Cardiac muscle cell (in vitro differentiated cells and primary cell): ENCODE results near the gene CZIB. TPM values are rescaled to one million over a fixed set of nuclear protein-coding genes. Genes with fewer than 3 reads are reported as not detected.

ENCODE experiments used
- DNase-seq, 2 donors: peaks; one replicate each; pipeline versions ENCODE4 v3.0.0 to v3.0.0-alpha.2; 2010 to 2017; ENCODE audit warnings: low read depth in 1 of 2, low spot score in 1 of 2
- H3K27ac ChIP-seq: fragments of 200-600 bp; sonication (generic); 2 replicates; pipeline ENCODE4 v1.5.1; 2016
- H3K27me3 ChIP-seq: fragments of 200-600 bp; sonication (generic); 2 replicates; pipeline ENCODE4 v1.6.0; 2016; ENCODE audit warnings: control low read depth
- H3K36me3 ChIP-seq: fragments of 200-600 bp; sonication (generic); 2 replicates; pipeline ENCODE4 v1.5.1; 2016; ENCODE audit warnings: control low read depth
- H3K4me1 ChIP-seq: fragments of 200-600 bp; sonication (generic); 2 replicates; pipeline ENCODE4 v1.8.1; 2017; ENCODE audit warnings: low read depth, mild to moderate bottlenecking, mixed run types
- H3K4me3 ChIP-seq: fragments of 200-600 bp; sonication (generic); 2 replicates; pipeline ENCODE4 v1.5.1; 2016; ENCODE audit warnings: mild to moderate bottlenecking
- H3K9me3 ChIP-seq: fragments of 200-600 bp; sonication (generic); 2 replicates; pipeline ENCODE4 v1.5.1; 2017; ENCODE audit warnings: low read depth, mild to moderate bottlenecking, control low read depth
- polyA plus RNA-seq: library from polyadenylated mRNA; unstranded; fragments of >200 nt; fragmentation: Nextera tagmentation; extraction: Ambion mirVana; gene quantifications from 2 replicates; pipeline ENCODE4 v1.2.1, GENCODE V29; 2016
- total RNA-seq: library from RNA; depleted of rRNA; stranded (reverse); fragments of >200 nt; gene quantifications from 2 replicates; pipeline ENCODE4 v1.2.3, GENCODE V29; 2016
- TF ChIP-seq, protein P1 (sequence below): IDR thresholded peaks from 2 replicates; pipeline ENCODE4 v1.5.1; 2012; ENCODE audit warnings: low read depth, mild to moderate bottlenecking, low read length

Gene CZIB
- total and polyA plus RNA-seq, 2 experiments from 2014 or later: 62.2 to 83.7 TPM

DNA sequence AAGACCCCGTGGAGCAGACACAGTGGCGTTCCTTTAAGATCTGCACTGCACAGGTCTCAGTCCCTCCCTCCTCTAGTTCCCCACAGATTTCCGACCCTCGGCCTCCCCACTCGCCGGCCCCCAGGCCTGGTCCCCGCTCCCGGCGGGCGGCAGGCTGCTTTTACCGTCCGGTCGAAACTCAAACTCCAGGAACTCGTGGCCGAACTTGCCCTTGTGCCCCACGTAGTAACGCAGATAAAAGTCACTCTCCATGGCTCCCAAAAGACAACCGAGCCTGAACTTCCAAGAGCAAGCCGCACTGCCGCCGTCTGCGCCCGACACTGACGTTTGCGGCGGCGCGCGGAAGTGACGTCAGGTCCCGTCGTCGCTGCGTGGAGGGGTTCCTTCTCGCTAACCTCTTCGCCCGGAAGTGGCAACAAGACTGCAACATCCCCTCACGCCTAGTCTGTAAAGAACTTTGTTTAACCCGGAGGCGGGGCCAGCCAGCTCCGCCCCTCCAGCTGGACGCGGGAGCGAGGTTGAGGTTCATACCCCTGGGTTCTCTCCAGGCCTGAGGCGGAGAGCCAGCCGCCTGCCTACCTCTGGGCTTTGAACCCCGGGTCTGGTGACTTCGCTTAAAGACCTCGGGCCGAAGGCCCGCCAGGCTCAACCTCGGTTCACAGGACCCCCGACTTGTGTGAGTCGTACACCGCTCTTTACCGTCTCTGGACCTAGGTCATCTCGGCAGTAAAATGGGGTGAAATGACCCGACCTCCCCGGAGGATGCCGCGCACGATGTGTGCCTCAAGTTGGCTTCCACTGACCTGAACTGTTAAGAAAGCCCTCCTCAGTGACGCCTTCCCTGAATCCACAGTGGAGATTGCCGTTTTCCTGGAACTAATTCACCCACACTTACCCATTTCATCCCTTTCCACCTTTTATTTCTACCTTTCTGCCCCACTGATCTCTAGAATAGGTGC is 18.0 kb upstream of the CZIB start, which contains the start of gene MAGOH:
MAGOH (minus strand) TSS at position 322 of the 959 bp plus-strand sequence; CDS start at position 252, 70 bp downstream.
- Histone ChIP-seq H3K27me3 (no peaks in the 10 kb centered on the region), H3K9me3 (no peaks in the 10 kb centered on the region), H3K36me3 (peaks cover 21% of the 10 kb centered on the region), H3K27ac (peak within 1 kb of the TSS; percentile 83), H3K4me1 (no peaks in the 10 kb centered on the region), H3K4me3 (peak within 1 kb of the TSS; percentile 83)
- peak; percentile 94 to 98 for DNase-seq
- TF ChIP-seq, protein P1, sequence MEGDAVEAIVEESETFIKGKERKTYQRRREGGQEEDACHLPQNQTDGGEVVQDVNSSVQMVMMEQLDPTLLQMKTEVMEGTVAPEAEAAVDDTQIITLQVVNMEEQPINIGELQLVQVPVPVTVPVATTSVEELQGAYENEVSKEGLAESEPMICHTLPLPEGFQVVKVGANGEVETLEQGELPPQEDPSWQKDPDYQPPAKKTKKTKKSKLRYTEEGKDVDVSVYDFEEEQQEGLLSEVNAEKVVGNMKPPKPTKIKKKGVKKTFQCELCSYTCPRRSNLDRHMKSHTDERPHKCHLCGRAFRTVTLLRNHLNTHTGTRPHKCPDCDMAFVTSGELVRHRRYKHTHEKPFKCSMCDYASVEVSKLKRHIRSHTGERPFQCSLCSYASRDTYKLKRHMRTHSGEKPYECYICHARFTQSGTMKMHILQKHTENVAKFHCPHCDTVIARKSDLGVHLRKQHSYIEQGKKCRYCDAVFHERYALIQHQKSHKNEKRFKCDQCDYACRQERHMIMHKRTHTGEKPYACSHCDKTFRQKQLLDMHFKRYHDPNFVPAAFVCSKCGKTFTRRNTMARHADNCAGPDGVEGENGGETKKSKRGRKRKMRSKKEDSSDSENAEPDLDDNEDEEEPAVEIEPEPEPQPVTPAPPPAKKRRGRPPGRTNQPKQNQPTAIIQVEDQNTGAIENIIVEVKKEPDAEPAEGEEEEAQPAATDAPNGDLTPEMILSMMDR: no peak

DNA sequence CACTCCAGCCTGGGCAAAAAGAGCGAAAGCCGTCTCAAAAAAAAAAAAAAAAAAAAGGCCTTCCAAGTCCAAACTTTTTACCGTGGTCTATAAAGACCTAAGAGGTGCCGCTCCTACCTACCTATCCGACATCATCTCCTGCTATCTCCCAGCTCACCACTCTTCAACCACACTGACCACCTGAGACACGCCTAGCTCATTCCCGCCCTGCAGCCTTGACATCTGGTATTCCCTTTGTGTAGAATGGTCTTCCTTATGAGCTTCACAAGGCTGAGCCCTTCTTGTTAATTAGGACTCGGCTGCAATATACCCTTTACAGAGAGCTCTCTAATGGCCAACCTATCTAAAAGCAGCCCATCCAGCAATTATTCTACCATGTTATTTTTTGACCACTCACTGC is 17.2 kb upstream of the CZIB start:
- TF ChIP-seq, protein P1: no peak

DNA sequence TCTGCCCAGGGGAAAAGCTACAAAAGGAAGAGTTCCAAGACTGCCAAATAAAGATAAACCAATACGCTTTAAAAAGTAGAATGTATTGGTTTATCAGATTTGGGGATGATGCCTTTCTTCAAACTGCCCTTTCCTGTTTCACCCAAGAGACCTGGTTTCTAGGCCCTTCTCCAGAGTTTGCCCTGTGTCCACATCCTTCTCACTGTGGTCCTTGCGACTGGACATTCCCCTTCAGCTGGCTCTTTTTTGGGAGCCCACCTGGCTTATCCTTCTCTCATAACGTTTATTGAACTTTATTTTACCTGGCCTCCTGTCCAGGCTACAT is 490 bp upstream of the CZIB start:
- peaks cover 12% of the 10 kb centered on the region for H3K4me1 ChIP-seq
- peak overlapping the region; percentile 95 for H3K27ac ChIP-seq
- H3K36me3 ChIP-seq: no peaks in the 10 kb centered on the region
- H3K9me3 ChIP-seq: no peaks in the 10 kb centered on the region
- TF ChIP-seq, protein P1: no peak
- H3K4me3 ChIP-seq: peak overlapping the region; percentile 80
- H3K27me3 ChIP-seq: no peaks in the 10 kb centered on the region
- DNase-seq: no peak

More for the DNA sequence above, 17.2 kb upstream of the CZIB start:
- DNase-seq: no peak
- Histone ChIP-seq H3K4me1 (no peaks in the 10 kb centered on the region), H3K9me3 (no peaks in the 10 kb centered on the region), H3K27me3 (no peaks in the 10 kb centered on the region), H3K36me3 (peaks cover 27% of the 10 kb centered on the region), H3K4me3 (peak overlapping the region; percentile 83), H3K27ac (peak overlapping the region; percentile 83)

DNA sequence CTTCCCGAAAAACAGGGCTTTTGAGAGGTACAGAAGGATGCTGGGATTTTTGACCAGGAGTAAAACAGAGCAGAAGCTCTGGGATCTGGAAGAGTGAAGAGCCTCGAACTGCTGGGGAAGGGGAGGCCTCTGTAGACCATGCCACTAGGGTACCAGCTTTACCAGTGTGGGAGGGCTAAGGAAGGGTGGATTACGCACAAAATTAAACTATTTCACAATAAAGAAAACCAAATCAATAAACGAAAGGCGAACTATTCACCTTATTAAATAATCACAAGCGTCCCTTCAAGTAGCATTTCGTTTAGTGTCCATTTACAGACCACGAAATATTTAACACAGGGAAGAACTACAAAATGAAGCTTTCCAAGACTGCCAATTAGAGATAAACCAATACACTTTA is 723 bp downstream of the CZIB start:
- Histone ChIP-seq H3K27ac (peak overlapping the region; percentile 95), H3K27me3 (no peaks in the 10 kb centered on the region), H3K36me3 (no peaks in the 10 kb centered on the region), H3K9me3 (no peaks in the 10 kb centered on the region), H3K4me3 (peak overlapping the region; percentile 80), H3K4me1 (peaks cover 12% of the 10 kb centered on the region)
- DNase-seq: no peak
- TF ChIP-seq, protein P1: no peak

DNA sequence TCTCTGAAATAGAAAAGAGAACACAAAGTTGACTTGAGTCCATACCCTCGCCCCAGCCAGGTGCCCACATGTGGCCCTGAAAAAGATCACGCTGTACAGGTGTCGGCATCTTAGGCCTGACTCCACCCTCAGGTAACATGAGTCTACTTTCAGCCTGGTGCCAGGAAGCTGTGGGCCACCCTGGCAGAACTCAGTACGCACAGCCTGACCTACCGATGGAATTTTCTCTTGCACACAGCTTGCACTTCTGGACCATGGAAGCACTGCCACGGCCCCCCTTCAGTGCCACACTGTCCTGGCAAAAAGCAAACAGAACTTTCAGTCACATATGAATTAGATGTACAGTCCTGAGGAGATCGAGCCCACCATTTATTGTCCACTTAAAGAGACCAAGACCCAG is 2.2 kb downstream of the CZIB start:
- Histone ChIP-seq H3K9me3 (no peaks in the 10 kb centered on the region), H3K4me1 (peaks cover 12% of the 10 kb centered on the region), H3K4me3 (no peak overlapping the region), H3K36me3 (peaks cover 2% of the 10 kb centered on the region), H3K27me3 (no peaks in the 10 kb centered on the region), H3K27ac (no peak overlapping the region)
- DNase-seq: no peak
- TF ChIP-seq, protein P1: no peak
